HG02885 (cell line): ENCODE data around the gene NOM1.

Experiments used
- ATAC-seq: cut with Tn5 transposase; IDR thresholded peaks from one replicate; pipeline ENCODE4 v1.9.1; 2021; ENCODE audit warnings: mild to moderate bottlenecking; ENCODE audit not compliant: unreplicated experiment, poor library complexity

Gene NOM1

GRCh38 chr7:156979711-156980110 lies 30.2 kb downstream of the NOM1 start:
- no peak for ATAC-seq

GRCh38 chr7:156984174-156984891 lies 34.8 kb downstream of the NOM1 start:
- no peak for ATAC-seq

- no peak for ATAC-seq
These were observed 35.8 kb downstream of the NOM1 start for GRCh38 chr7:156985101-156985992.

GRCh38 chr7:156986378-156986777 lies 36.9 kb downstream of the NOM1 start:
- ATAC-seq = no peak

- no peak for ATAC-seq
These were observed 39.1 kb downstream of the NOM1 start for GRCh38 chr7:156988343-156989185.

- ATAC-seq = no peak
These were observed 40.4 kb downstream of the NOM1 start for GRCh38 chr7:156989766-156990535.

GRCh38 chr7:156993021-156993924 lies 43.8 kb downstream of the NOM1 start:
- ATAC-seq = no peak

GRCh38 chr7:156993925-156994235 lies 44.4 kb downstream of the NOM1 start:
- no peak for ATAC-seq

- ATAC-seq = no peak
These were observed 44.9 kb downstream of the NOM1 start for GRCh38 chr7:156994417-156994816.

GRCh38 chr7:156998988-156999957 lies 49.8 kb downstream of the NOM1 start:
- peak; percentile 22 for ATAC-seq

GRCh38 chr7:156999958-157000726 lies 50.6 kb downstream of the NOM1 start:
- peak; percentile 36 for ATAC-seq

- peak; percentile 12 for ATAC-seq
These were observed 51.5 kb downstream of the NOM1 start for GRCh38 chr7:157000741-157001653.

GRCh38 chr7:157001920-157002818 lies 52.7 kb downstream of the NOM1 start:
- ATAC-seq = no peak

- no peak for ATAC-seq
These were observed 53.4 kb downstream of the NOM1 start for GRCh38 chr7:157002819-157003421.

GRCh38 chr7:157003445-157003755 lies 53.9 kb downstream of the NOM1 start:
- ATAC-seq = no peak
